ENCODE data around the gene SSR4.

DNA sequence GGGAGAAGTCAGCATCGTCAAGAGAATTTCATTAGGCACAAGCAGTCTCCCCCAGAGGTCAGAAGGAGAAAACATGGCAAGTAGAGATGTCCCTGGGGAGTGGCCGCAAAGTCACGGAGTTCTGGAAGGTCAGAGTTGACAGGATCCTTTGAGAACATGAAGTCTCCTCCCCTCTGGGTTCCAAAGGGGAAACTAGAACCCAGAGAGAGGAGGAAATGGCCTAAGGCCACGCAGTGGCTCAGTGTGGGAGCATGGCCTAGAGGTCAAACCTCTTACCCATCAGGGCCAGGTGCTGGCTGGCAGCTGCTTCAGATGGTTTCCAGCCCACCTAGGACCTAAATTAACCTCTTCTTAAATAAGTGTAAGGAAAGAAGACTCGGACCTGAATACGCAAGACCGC lies 1.2 kb upstream of the SSR4 start:
- TF ChIP-seq CBX3 (IDR thresholded peaks at IDR 0.05; ENCODE audit: borderline replicate concordance, low read depth): no peak
- TF ChIP-seq CTCF (IDR thresholded peaks at IDR 0.05 in 2 of 3, conservative IDR thresholded peaks at IDR 0.05 in 1 of 3; ENCODE audit: control insufficient read depth in 2 of 3, extremely low read depth in 1 of 3, insufficient read depth in 1 of 3, low read depth in 3 of 3, low read length in 3 of 3): no peak
- no peak for TF ChIP-seq HDAC6 (IDR thresholded peaks at IDR 0.05; ENCODE audit: unreplicated experiment)
- no peak for TF ChIP-seq SRF (IDR thresholded peaks at IDR 0.05; ENCODE audit: low read depth in 2 of 2, low read length in 2 of 2)
- TF ChIP-seq GABPA (IDR thresholded peaks at IDR 0.05; ENCODE audit: low read depth): no peak
- no peak for TF ChIP-seq ZNF274 (IDR thresholded peaks at IDR 0.05; ENCODE audit: insufficient read depth, insufficient read length)
- TF ChIP-seq NR2C2 (IDR thresholded peaks at IDR 0.05; ENCODE audit: borderline replicate concordance, control insufficient read depth, insufficient read length, low read depth): no peak

Measured in GM12878 (cell line).